Body of pancreas (tissue), 4 donors: ENCODE results near the gene LRRC61. TPM values are rescaled to one million over a fixed set of nuclear protein-coding genes. Genes with fewer than 3 reads are reported as not detected.
A peak's percentile ranks its signal among the peaks of the same experiment; 100 is the strongest.

Experiments used
- ATAC-seq: fragments of 150-250 bp; one replicate; pipeline ENCODE4 v1.9.1; 2016
- DNase-seq, 4 donors: peaks; one replicate each; pipeline ENCODE4 v3.0.0-alpha.2; 2019
- H3K27ac ChIP-seq, 4 donors: fragments of 200-600 bp; sonication (generic); 1 replicate in 3 of 4; 2 replicates in 1 of 4; pipeline versions ENCODE4 v1.5.1 to v1.6.1; 2016 to 2019; ENCODE audit warnings: mild to moderate bottlenecking in 1 of 4, mixed read lengths in 1 of 4, moderate library complexity in 1 of 4
- H3K27me3 ChIP-seq, 2 donors: fragments of 200-600 bp; sonication (generic); one replicate each; pipeline ENCODE4 v1.6.0; 2016; ENCODE audit warnings: mild to moderate bottlenecking in 1 of 2
- H3K36me3 ChIP-seq, 2 donors: fragments of 200-600 bp; sonication (generic); replicated peaks in 1 of 2; 2 replicates each; pipeline ENCODE4 v1.5.1; 2016; ENCODE audit warnings: low read depth in 2 of 2; ENCODE audit not compliant: insufficient read depth in 1 of 2
- H3K4me1 ChIP-seq: fragments of 200-600 bp; sonication (generic); one replicate; pipeline ENCODE4 v1.6.0; 2016
- H3K4me3 ChIP-seq, 2 donors: fragments of 200-600 bp; sonication (generic); 1 replicate in 1 of 2; 2 replicates in 1 of 2; pipeline ENCODE4 v1.5.1; 2016 to 2019
- H3K9me3 ChIP-seq, 3 donors: fragments of 200-600 bp; sonication (generic); 1 replicate in 2 of 3; 2 replicates in 1 of 3; pipeline ENCODE4 v1.5.1; 2016
- POLR2A ChIP-seq, 3 donors: fragments of 450-650 bp; IDR thresholded peaks; one replicate each; pipeline ENCODE4 v1.6.1; 2016; ENCODE audit warnings: antibody characterized with exemption in 3 of 3, mild to moderate bottlenecking in 2 of 3
- WGBS, 2 donors: methylation state at CpG; one replicate each; pipeline ENCODE4 v1.1.5; 2017; 5-methylcytosine and 5-hydroxymethylcytosine counted together
- intact Hi-C: fragments of 100-400 bp; cut with DNase I; formaldehyde crosslinking; loops from one replicate; pipeline ENCODE4 v1.15.1; 2023
- total RNA-seq, 2 donors: library from RNA; depleted of rRNA; stranded (reverse); fragments of >200 nt; gene quantifications; one replicate each; pipeline ENCODE4 v1.1.0, GENCODE V29; 2016
- TF ChIP-seq, protein P1 (sequence below), 7 experiments: fragments of 450-650 bp in 4 of 7; fragments of 200-600 bp in 3 of 7; sonication (generic) in 3 of 7; IDR thresholded peaks; one replicate each; pipeline ENCODE4 v1.5.1; 2016 to 2019; ENCODE audit warnings: antibody characterized with exemption in 7 of 7

LRRC61 gene
- total RNA-seq, 2 donors from 2014 or later = 4.9 to 25.2 TPM

DNA sequence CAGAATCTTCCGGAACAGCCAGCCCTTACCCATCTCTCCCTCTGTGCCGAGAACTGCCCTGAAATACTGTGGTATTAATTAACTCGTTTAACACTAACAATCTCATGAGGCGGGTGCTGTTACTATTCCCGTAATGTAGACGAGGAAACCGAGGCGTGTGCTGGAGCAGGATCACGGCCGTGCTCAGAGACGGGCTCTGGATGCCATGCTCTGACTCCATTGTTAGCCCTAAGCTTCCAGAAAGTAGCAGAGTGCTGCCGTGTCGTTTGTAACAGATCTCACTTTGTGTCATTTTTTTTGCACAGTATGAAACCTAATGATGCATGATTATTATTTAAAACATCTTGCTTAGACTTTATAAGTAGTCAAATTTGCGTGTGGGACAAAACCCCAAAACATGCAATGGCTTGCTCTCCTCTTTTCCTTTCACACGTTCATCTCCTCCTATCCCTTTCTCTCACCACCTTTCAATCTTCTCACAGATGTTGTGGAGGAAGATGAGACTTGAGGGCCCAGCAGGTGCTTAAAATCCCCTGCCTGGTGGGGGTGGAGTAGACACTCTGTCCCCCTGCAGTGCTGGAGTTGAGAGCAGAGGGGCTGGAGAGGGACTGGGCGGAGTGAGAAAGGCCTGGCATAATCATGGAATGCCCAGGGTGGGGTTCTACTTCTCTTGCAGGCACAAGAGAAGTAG is 672 bp downstream of the LRRC61 start:
- DNase-seq = no peak
- ATAC-seq = no peak
- peaks cover 54% of the 10 kb centered on the region for H3K4me1 ChIP-seq
- H3K4me3 ChIP-seq = peak overlapping the region; percentile 14 to 52
- TF ChIP-seq, protein P1, sequence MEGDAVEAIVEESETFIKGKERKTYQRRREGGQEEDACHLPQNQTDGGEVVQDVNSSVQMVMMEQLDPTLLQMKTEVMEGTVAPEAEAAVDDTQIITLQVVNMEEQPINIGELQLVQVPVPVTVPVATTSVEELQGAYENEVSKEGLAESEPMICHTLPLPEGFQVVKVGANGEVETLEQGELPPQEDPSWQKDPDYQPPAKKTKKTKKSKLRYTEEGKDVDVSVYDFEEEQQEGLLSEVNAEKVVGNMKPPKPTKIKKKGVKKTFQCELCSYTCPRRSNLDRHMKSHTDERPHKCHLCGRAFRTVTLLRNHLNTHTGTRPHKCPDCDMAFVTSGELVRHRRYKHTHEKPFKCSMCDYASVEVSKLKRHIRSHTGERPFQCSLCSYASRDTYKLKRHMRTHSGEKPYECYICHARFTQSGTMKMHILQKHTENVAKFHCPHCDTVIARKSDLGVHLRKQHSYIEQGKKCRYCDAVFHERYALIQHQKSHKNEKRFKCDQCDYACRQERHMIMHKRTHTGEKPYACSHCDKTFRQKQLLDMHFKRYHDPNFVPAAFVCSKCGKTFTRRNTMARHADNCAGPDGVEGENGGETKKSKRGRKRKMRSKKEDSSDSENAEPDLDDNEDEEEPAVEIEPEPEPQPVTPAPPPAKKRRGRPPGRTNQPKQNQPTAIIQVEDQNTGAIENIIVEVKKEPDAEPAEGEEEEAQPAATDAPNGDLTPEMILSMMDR (IDR thresholded peaks at IDR 0.05) = no peak
- TF ChIP-seq POLR2A (IDR thresholded peaks at IDR 0.05) = peak in 1 of 3 donors; percentile 13
- peak overlapping the region; percentile 91 to 99 (median 98) for H3K27ac ChIP-seq
- intact Hi-C loops = no loop called here
- no peaks in the 10 kb centered on the region for H3K36me3 ChIP-seq
- H3K27me3 ChIP-seq = no peaks in the 10 kb centered on the region
- 5 to 10% methylated on average over 13 to 16 of the region's 16 CpGs for WGBS, 2 donors
- no peaks in the 10 kb centered on the region for H3K9me3 ChIP-seq

DNA sequence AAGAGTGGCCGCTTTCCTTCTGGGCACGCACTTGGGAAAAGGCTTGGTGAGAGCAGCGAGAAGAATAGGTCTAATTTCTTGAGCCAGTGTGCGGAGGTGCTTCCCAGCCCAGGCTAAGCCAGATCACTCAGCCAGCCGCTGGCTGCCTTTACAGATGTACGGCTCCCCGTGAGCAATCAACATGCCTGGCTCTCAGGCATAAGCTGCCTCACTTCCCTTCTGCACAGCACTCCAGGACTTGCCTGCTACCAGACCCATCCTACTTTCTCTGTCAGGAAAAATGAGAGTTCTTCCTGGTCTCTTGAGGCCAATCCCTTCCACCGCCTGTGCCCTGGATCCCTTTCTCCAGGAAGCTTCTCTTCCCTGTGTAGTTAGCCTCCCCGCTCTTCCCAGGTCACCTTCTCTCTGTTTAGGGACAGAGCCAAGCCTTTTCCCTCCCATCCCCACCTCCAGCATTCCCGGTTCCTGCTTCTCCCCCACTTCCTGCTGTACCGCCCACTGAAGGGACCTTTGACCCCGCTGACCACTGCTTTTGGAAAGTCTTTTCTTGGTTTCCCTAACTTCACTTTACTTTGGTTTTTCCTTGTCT is 1.3 kb downstream of the LRRC61 start:
- Histone ChIP-seq H3K27me3 (no peaks in the 10 kb centered on the region), H3K9me3 (no peaks in the 10 kb centered on the region), H3K36me3 (no peaks in the 10 kb centered on the region), H3K27ac (peak overlapping the region; percentile 91 to 99 (median 98)), H3K4me3 (no peak overlapping the region), H3K4me1 (peaks cover 48% of the 10 kb centered on the region)
- peak in 3 of 4 donors; percentile 37 to 59 (median 53) for DNase-seq
- no peak for ATAC-seq
- TF ChIP-seq, protein P1 (IDR thresholded peaks at IDR 0.05) = no peak
- TF ChIP-seq POLR2A (IDR thresholded peaks at IDR 0.05) = peak in 2 of 3 donors; percentile 4 to 7
- intact Hi-C loops = no loop called here
- WGBS, 2 donors = 28 to 36% methylated on average over 12 of the region's 12 CpGs

DNA sequence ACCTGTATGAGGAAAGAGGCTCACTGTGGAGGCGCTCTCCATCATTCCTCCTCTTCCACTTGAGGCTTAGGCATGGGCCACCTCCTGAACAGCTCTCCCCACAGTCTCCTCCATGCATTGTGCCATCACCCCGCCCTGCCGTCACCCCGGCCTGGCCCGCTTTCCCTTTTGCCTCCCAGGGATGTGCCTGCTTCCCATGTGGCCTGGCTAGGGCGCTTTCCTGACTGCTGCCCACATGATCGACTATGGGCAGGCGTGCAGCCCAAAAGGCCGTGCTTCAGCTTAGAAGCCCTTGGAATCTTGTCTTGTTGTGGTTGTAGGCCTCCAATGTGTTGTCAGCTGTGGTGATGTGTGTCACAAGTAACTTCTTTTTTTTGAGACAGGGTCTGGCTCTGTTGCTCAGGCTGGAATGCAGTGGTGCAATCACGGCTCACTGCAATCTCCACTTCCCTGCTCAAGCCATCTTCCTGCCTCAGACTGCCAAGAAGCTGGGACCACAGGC is 2.0 kb downstream of the LRRC61 start:
- intact Hi-C loops = no loop called here
- H3K4me3 ChIP-seq = no peak overlapping the region

DNA sequence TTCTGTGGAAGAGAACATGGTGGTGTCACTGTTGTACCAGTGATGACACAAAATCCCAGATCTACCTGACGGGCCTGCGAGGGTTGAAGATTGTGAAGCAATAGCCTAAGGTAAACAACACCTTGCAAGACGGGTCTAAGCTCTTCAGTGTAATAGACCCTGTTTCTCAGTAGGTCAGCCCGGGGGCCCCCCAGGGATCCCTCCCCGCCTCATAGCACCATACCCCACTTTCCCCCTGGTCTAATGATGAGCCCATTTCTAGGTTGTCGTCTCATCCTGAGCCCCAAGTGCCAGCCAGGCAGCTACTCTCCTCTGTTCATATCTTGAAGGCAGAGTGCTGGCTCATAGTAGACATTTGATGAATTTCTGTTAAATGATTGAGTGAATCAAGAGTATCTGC is 2.7 kb downstream of the LRRC61 start:
- Histone ChIP-seq H3K9me3 (no peaks in the 10 kb centered on the region), H3K27ac (no peak overlapping the region), H3K4me3 (no peak overlapping the region), H3K4me1 (peaks cover 34% of the 10 kb centered on the region), H3K36me3 (no peaks in the 10 kb centered on the region), H3K27me3 (no peaks in the 10 kb centered on the region)
- no peak for TF ChIP-seq POLR2A (IDR thresholded peaks at IDR 0.05)
- TF ChIP-seq, protein P1 (IDR thresholded peaks at IDR 0.05) = no peak
- ATAC-seq (no peak), DNase-seq (no peak)
- intact Hi-C loops = no loop called here
- WGBS, 2 donors = 74 to 85% methylated on average over 6 of the region's 6 CpGs

More for the DNA sequence above, 2.0 kb downstream of the LRRC61 start:
- H3K9me3 ChIP-seq = no peaks in the 10 kb centered on the region
- no peak for TF ChIP-seq POLR2A (IDR thresholded peaks at IDR 0.05)
- TF ChIP-seq, protein P1 (IDR thresholded peaks at IDR 0.05) = no peak
- H3K27ac ChIP-seq = peak overlapping the region in 3 of 4 donors; percentile 91 to 99 (median 98)
- peak in 1 of 4 donors; percentile 58 for DNase-seq
- H3K4me1 ChIP-seq = peaks cover 41% of the 10 kb centered on the region
- 83 to 95% methylated on average over 10 of the region's 10 CpGs for WGBS, 2 donors
- H3K27me3 ChIP-seq = no peaks in the 10 kb centered on the region
- no peaks in the 10 kb centered on the region for H3K36me3 ChIP-seq
- ATAC-seq = no peak
